Measurements from ENCODE around the gene CMTR1. TPM values are rescaled to one million over a fixed set of nuclear protein-coding genes. Genes with fewer than 3 reads are reported as not detected.

CMTR1 gene
- total RNA-seq, 2 experiments from 2014 or later = 65.3 to 74.6 TPM

GRCh38 chr6:37456816-37457560 is 24.0 kb downstream of the CMTR1 start:
- no peak overlapping the region for H3K27ac Mint-ChIP-seq
- POLR2A ChIA-PET = no interaction called here
- intact Hi-C loops (cut with DNase I, micrococcal nuclease) = no loop called here
- H3K4me1 Mint-ChIP-seq = peaks cover 12% of the 10 kb centered on the region
- H3K4me3 Mint-ChIP-seq = no peak overlapping the region
- DNase-seq (no peak), ATAC-seq (no peak)
- H3K36me3 Mint-ChIP-seq (ENCODE audit: low read depth) = peaks cover 62% of the 10 kb centered on the region
- H3K27me3 Mint-ChIP-seq = no peaks in the 10 kb centered on the region
- CTCF ChIA-PET = interaction anchor here (0.6 to 0.7 kb wide), 2 partner anchors 105 to 374 kb away, joined by 3 to 4 read pairs; no protein-coding TSS in a partner anchor
- no peaks in the 10 kb centered on the region for H3K9me3 Mint-ChIP-seq (ENCODE audit: low read depth)

- ChIA-PET POLR2A (no interaction called here), CTCF (interaction anchor here (0.6 to 0.7 kb wide), 2 partner anchors 71 to 84 kb away, joined by 3 read pairs; no protein-coding TSS in a partner anchor)
- intact Hi-C loops (cut with DNase I, micrococcal nuclease) = loop anchor here in 1 of 2 experiments (10.0 kb wide), 1 partner anchor 885 kb away; no protein-coding TSS in a partner anchor
- ATAC-seq (no peak), DNase-seq (no peak)
- Mint-ChIP-seq H3K36me3 (ENCODE audit: low read depth) (peaks cover 65% of the 10 kb centered on the region), H3K9me3 (ENCODE audit: low read depth) (no peaks in the 10 kb centered on the region), H3K4me3 (no peak overlapping the region), H3K4me1 (no peaks in the 10 kb centered on the region), H3K27me3 (no peaks in the 10 kb centered on the region), H3K27ac (no peak overlapping the region)
Measured at GRCh38 chr6:37459981-37460800, 27.2 kb downstream of the CMTR1 start.

- Mint-ChIP-seq H3K27me3 (no peaks in the 10 kb centered on the region), H3K27ac (no peak overlapping the region), H3K4me1 (no peaks in the 10 kb centered on the region), H3K4me3 (no peak overlapping the region), H3K9me3 (ENCODE audit: low read depth) (no peaks in the 10 kb centered on the region), H3K36me3 (ENCODE audit: low read depth) (peaks cover 64% of the 10 kb centered on the region)
- DNase-seq (no peak), ATAC-seq (no peak)
- CTCF ChIA-PET = interaction anchor here (0.5 kb wide), 1 partner anchor 836 kb away, joined by 3 read pairs; no protein-coding TSS in a partner anchor
- intact Hi-C loops (cut with DNase I, micrococcal nuclease) = loop anchor here in 1 of 2 experiments (10.0 kb wide), 1 partner anchor 884 kb away; no protein-coding TSS in a partner anchor
- POLR2A ChIA-PET = no interaction called here
Measured at GRCh38 chr6:37460805-37461204, 27.8 kb downstream of the CMTR1 start.

GRCh38 chr6:37463110-37463509 is 30.1 kb downstream of the CMTR1 start:
- CTCF ChIA-PET = interaction anchor here (0.6 kb wide), 1 partner anchor 191 kb away, joined by 3 read pairs; no protein-coding TSS in a partner anchor
- no peak overlapping the region for H3K4me3 Mint-ChIP-seq
- POLR2A ChIA-PET = no interaction called here
- DNase-seq (no peak), ATAC-seq (no peak)
- H3K9me3 Mint-ChIP-seq (ENCODE audit: low read depth) = peaks cover 2% of the 10 kb centered on the region
- H3K27ac Mint-ChIP-seq = no peak overlapping the region
- no peaks in the 10 kb centered on the region for H3K4me1 Mint-ChIP-seq
- H3K27me3 Mint-ChIP-seq = no peaks in the 10 kb centered on the region
- intact Hi-C loops (cut with DNase I, micrococcal nuclease) = loop anchor here in 1 of 2 experiments (10.0 kb wide), 1 partner anchor 882 kb away; no protein-coding TSS in a partner anchor
- H3K36me3 Mint-ChIP-seq (ENCODE audit: low read depth) = peaks cover 66% of the 10 kb centered on the region

GRCh38 chr6:37467718-37468117 is 34.7 kb downstream of the CMTR1 start:
- no peaks in the 10 kb centered on the region for H3K4me1 Mint-ChIP-seq
- H3K27me3 Mint-ChIP-seq = no peaks in the 10 kb centered on the region
- ChIA-PET POLR2A (interaction anchor here (0.6 kb wide), 1 partner anchor 100 kb away, joined by 3 read pairs; no protein-coding TSS in a partner anchor), CTCF (interaction anchor here (0.6 to 1.0 kb wide), 3 partner anchors 98 to 1131 kb away, joined by 3 read pairs; no protein-coding TSS in a partner anchor)
- H3K9me3 Mint-ChIP-seq (ENCODE audit: low read depth) = peaks cover 2% of the 10 kb centered on the region
- H3K4me3 Mint-ChIP-seq = no peak overlapping the region
- no peak overlapping the region for H3K27ac Mint-ChIP-seq
- intact Hi-C loops (cut with DNase I, micrococcal nuclease) = loop anchor here in 1 of 2 experiments (10.0 kb wide), 1 partner anchor 877 kb away; no protein-coding TSS in a partner anchor
- DNase-seq (no peak), ATAC-seq (no peak)
- H3K36me3 Mint-ChIP-seq (ENCODE audit: low read depth) = peaks cover 55% of the 10 kb centered on the region

GRCh38 chr6:37473364-37474095 is 40.5 kb downstream of the CMTR1 start:
- ChIA-PET CTCF (interaction anchor here (0.7 kb wide), 1 partner anchor 58 kb away, joined by 3 read pairs; no protein-coding TSS in a partner anchor), POLR2A (no interaction called here)
- Mint-ChIP-seq H3K4me3 (no peak overlapping the region), H3K9me3 (ENCODE audit: low read depth) (no peaks in the 10 kb centered on the region), H3K27me3 (no peaks in the 10 kb centered on the region), H3K36me3 (ENCODE audit: low read depth) (peaks cover 45% of the 10 kb centered on the region), H3K4me1 (peaks cover 5% of the 10 kb centered on the region), H3K27ac (no peak overlapping the region)
- ATAC-seq (no peak), DNase-seq (no peak)
- intact Hi-C loops (cut with DNase I, micrococcal nuclease) = no loop called here

- CTCF ChIA-PET = interaction anchor here (0.7 to 1.1 kb wide), 2 partner anchors 9 to 57 kb away, joined by 3 read pairs; no protein-coding TSS in a partner anchor
Measured at GRCh38 chr6:37474316-37474715, 41.3 kb downstream of the CMTR1 start.

GRCh38 chr6:37477191-37477590 is 44.2 kb downstream of the CMTR1 start:
- CTCF ChIA-PET = interaction anchor here (0.8 kb wide), 1 partner anchor 163 kb away, joined by 3 read pairs; no protein-coding TSS in a partner anchor
- intact Hi-C loops (cut with DNase I, micrococcal nuclease) = no loop called here
- POLR2A ChIA-PET = no interaction called here

More at GRCh38 chr6:37474316-37474715, 41.3 kb downstream of the CMTR1 start:
- Mint-ChIP-seq H3K27me3 (no peaks in the 10 kb centered on the region), H3K4me3 (no peak overlapping the region), H3K9me3 (ENCODE audit: low read depth) (no peaks in the 10 kb centered on the region), H3K36me3 (ENCODE audit: low read depth) (peaks cover 47% of the 10 kb centered on the region), H3K4me1 (peaks cover 5% of the 10 kb centered on the region), H3K27ac (no peak overlapping the region)
- intact Hi-C loops (cut with DNase I, micrococcal nuclease) = no loop called here
- DNase-seq (no peak), ATAC-seq (no peak)
- POLR2A ChIA-PET = no interaction called here

GRCh38 chr6:37477656-37478435 is 44.8 kb downstream of the CMTR1 start:
- peaks cover 42% of the 10 kb centered on the region for H3K36me3 Mint-ChIP-seq (ENCODE audit: low read depth)

More at GRCh38 chr6:37477191-37477590, 44.2 kb downstream of the CMTR1 start:
- peaks cover 41% of the 10 kb centered on the region for H3K36me3 Mint-ChIP-seq (ENCODE audit: low read depth)
- no peaks in the 10 kb centered on the region for H3K9me3 Mint-ChIP-seq (ENCODE audit: low read depth)
- no peaks in the 10 kb centered on the region for H3K27me3 Mint-ChIP-seq
- no peak overlapping the region for H3K27ac Mint-ChIP-seq
- no peak overlapping the region for H3K4me3 Mint-ChIP-seq
- peaks cover 5% of the 10 kb centered on the region for H3K4me1 Mint-ChIP-seq
- ATAC-seq = no peak
- no peak for DNase-seq

GRCh38 chr6:37478827-37479226 is 45.8 kb downstream of the CMTR1 start:
- DNase-seq (no peak), ATAC-seq (no peak)
- peaks cover 5% of the 10 kb centered on the region for H3K4me1 Mint-ChIP-seq
- no peaks in the 10 kb centered on the region for H3K9me3 Mint-ChIP-seq (ENCODE audit: low read depth)
- ChIA-PET POLR2A (no interaction called here), CTCF (no interaction called here)
- no peak overlapping the region for H3K27ac Mint-ChIP-seq
- intact Hi-C loops (cut with DNase I, micrococcal nuclease) = no loop called here
- peaks cover 42% of the 10 kb centered on the region for H3K36me3 Mint-ChIP-seq (ENCODE audit: low read depth)
- H3K4me3 Mint-ChIP-seq = no peak overlapping the region
- no peaks in the 10 kb centered on the region for H3K27me3 Mint-ChIP-seq

More at GRCh38 chr6:37477656-37478435, 44.8 kb downstream of the CMTR1 start:
- no peaks in the 10 kb centered on the region for H3K27me3 Mint-ChIP-seq
- POLR2A ChIA-PET = no interaction called here
- CTCF ChIA-PET = interaction anchor here (0.6 to 0.8 kb wide), 2 partner anchors 34 to 163 kb away, joined by 3 read pairs; no protein-coding TSS in a partner anchor
- H3K4me3 Mint-ChIP-seq = no peak overlapping the region
- intact Hi-C loops (cut with DNase I, micrococcal nuclease) = no loop called here
- ATAC-seq (peak; percentile 31), DNase-seq (no peak)
- H3K9me3 Mint-ChIP-seq (ENCODE audit: low read depth) = no peaks in the 10 kb centered on the region
- H3K4me1 Mint-ChIP-seq = peaks cover 5% of the 10 kb centered on the region
- no peak overlapping the region for H3K27ac Mint-ChIP-seq
